GM19324 (cell line): Measurements from ENCODE around the gene RNF180.
"Not testable (repeated sequence)": the region's sequence is repeated elsewhere in the genome, so short reads cannot be mapped to it uniquely, and the experiment has no call there.

Experiments used
- ATAC-seq: cut with Tn5 transposase; IDR thresholded peaks from one replicate; pipeline ENCODE4 v1.9.1; 2021; ENCODE audit warnings: mild to moderate bottlenecking, moderate library complexity; ENCODE audit not compliant: unreplicated experiment, low FRiP score

RNF180 gene

GRCh38 chr5:64344501-64344900, 178.9 kb downstream of the RNF180 start:
- no peak for ATAC-seq

DNA sequence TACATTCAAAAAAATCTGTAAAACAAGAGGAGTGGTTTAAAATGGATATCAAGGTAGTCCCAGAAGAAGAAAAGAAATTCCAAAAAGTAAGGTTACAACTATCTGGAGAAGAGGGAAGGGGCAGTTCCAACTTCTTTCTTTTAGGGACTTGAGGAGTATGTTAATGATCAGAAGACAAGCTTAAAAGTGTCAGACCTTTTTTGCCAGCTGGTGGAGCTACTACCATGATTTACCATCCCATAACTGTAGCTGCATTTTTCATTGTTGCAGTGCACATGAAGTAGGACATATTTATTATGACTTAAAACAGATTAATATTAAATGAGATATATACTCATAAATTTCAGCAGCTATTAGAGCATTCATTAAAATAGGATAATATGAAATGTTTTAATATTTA, 181.7 kb downstream of the RNF180 start:
- no peak for ATAC-seq

DNA sequence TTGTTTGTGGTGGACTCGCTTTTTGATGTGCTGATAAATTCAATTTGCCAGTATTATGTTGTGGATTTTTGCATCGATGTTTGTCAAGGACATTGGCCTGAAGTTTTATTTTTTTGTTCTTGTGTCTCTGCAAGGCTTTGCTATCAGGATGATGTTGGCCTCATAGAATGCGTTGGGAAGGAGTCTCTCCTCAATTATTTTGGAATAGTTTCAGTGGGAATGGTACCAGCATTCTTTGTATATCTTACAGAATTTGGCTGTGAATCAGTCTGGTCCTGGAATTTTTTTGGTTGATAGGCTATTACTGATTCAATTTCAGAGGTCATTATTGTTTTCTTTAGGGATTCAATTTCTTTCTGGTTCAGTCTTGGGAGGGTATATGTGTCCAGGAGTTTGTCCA, 198.8 kb downstream of the RNF180 start:
- ATAC-seq = no peak

GRCh38 chr5:64384765-64385164, 219.1 kb downstream of the RNF180 start:
- ATAC-seq = peak; percentile 91

- no peak for ATAC-seq
Observed at GRCh38 chr5:64397552-64397951, 231.9 kb downstream of the RNF180 start.

DNA sequence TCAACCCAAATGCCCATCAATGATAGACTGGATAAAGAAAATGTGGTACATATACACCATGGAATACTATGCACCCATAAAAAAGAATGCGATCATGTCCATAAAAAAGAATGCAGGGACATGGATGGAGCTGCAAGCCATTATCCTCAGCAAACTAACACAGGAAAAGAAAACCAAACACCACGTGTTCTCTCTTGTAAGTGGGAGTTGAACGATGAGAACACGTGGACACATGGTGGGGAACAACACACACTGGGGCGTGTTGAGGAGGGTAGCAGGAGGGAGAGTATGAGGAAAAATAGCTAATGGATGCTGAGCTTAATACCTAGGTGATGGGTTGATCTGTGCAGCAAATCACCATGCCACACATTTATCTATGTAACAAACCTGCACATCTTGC, 233.1 kb downstream of the RNF180 start:
- not testable (repeated sequence) for ATAC-seq

- not testable (repeated sequence) for ATAC-seq
Observed at GRCh38 chr5:64407103-64407825, 241.6 kb downstream of the RNF180 start.

DNA sequence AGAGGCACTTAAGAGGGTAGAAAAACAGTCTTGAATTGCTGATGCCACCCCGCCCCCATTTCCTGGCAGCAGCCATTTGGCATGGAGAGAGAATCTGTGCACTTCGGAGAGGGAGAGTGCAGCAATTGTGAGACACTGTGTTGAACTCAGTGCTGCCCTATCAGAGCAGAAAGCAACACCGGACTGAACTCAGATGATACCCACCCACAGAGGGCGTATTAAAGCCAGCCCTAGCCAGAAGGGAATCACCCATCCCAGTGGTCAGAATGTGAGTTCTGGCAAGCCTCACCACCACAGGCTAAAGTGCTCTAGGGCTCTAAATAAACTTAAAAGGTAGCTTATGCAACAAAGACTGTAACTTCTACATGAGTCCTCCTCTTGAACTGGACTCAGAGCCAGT, 251.7 kb downstream of the RNF180 start:
- no peak for ATAC-seq

DNA sequence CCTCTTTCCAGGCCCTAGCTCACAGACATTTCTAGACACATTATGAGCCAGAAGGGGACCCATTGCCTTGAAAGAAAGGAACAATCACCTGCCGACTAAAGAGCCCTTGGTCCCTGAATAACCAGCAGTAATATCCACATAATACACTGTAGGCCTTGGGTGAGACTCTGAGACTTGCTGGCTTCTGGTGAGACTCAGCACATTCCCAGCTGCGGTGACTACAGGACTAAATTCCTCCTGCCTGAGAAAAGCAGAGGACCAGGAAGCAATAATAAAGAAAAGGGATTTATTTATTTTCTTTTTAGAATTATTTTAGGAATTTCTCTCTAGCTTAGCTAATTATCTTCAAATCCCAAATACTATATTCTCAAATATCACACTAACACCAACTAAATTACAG, 252.4 kb downstream of the RNF180 start:
- ATAC-seq = no peak
